H1 (cell line): Measurements from ENCODE around the gene HS3ST5. TPM values are rescaled to one million over a fixed set of nuclear protein-coding genes. Genes with fewer than 3 reads are reported as not detected.

Experiments used
- CTCF ChIA-PET: fragments of 300-600 bp; sonication (Branson Sonifier 250); formaldehyde crosslinking; loops from one replicate; lab custom pipeline; 2021; ENCODE audit not compliant: partially characterized antibody; lab: Charles Lee
- POLR2A ChIA-PET: fragments of 300-600 bp; sonication (Branson Sonifier 250); formaldehyde crosslinking; loops from one replicate; lab custom pipeline; 2021; ENCODE audit warnings: inconsistent platforms; ENCODE audit not compliant: partially characterized antibody; lab: Charles Lee
- DNase-seq, 2 experiments: peaks; one replicate each; pipeline versions ENCODE4 v3.0.0 to v3.0.0-alpha.2; 2010 to 2022; ENCODE audit warnings: low spot score in 2 of 2, low read depth in 1 of 2, mixed read lengths in 1 of 2
- FAIRE-seq: peaks from 2 replicates; lab custom pipeline; 2011; peaks lifted over from hg19 to GRCh38; lab: Jason Lieb, UNC
- H2AFZ ChIP-seq: 2 replicates; pipeline ENCODE4 v1.8.1; 2012; ENCODE audit warnings: low read length, inconsistent platforms
- H2AK5ac ChIP-seq: 2 replicates; pipeline ENCODE4 v1.6.1; 2013; ENCODE audit warnings: low read depth, low read length
- H2BK120ac ChIP-seq: replicated peaks from 2 replicates; pipeline ENCODE3; 2013; ENCODE audit warnings: low read depth, low read length, inconsistent platforms
- H2BK12ac ChIP-seq: 2 replicates; pipeline ENCODE4 v1.6.1; 2013; ENCODE audit warnings: low read depth, low read length
- H2BK15ac ChIP-seq: 2 replicates; pipeline ENCODE4 v1.6.1; 2013; ENCODE audit warnings: low read length
- H2BK20ac ChIP-seq: 2 replicates; pipeline ENCODE4 v1.6.1; 2013; ENCODE audit warnings: low read length
- H2BK5ac ChIP-seq: 2 replicates; pipeline ENCODE4 v1.6.1; 2013; ENCODE audit warnings: low read depth, low read length
- H3K14ac ChIP-seq: 2 replicates; pipeline ENCODE4 v1.6.1; 2013; ENCODE audit warnings: inconsistent platforms; ENCODE audit not compliant: insufficient read length
- H3K18ac ChIP-seq: 2 replicates; pipeline ENCODE4 v1.6.1; 2013; ENCODE audit warnings: low read length; ENCODE audit errors: extremely low read depth
- H3K23ac ChIP-seq: 2 replicates; pipeline ENCODE4 v1.6.1; 2013; ENCODE audit warnings: inconsistent platforms; ENCODE audit not compliant: insufficient read length
- H3K23me2 ChIP-seq: 2 replicates; pipeline ENCODE4 v1.6.1; 2013; ENCODE audit warnings: low read depth, low read length
- H3K27ac ChIP-seq: 2 replicates; pipeline ENCODE4 v1.6.1; 2011; ENCODE audit warnings: low read depth, low read length, inconsistent platforms
- H3K27me3 ChIP-seq, 4 experiments: replicated peaks in 1 of 4; 1 replicate in 1 of 4; 2 replicates in 3 of 4; pipeline versions ENCODE4 v1.6.1 to v1.8.1; 2011 to 2013; ENCODE audit warnings: low read length in 3 of 4, mild to moderate bottlenecking in 3 of 4, inconsistent platforms in 2 of 4, mixed read lengths in 2 of 4, moderate library complexity in 1 of 4; ENCODE audit not compliant: control insufficient read depth in 3 of 4, insufficient read depth in 3 of 4; ENCODE audit errors: extremely low read depth in 1 of 4
- H3K36me3 ChIP-seq, 4 experiments: 2 replicates each; pipeline versions ENCODE4 v1.6.1 to v1.8.1; 2011 to 2013; ENCODE audit warnings: mild to moderate bottlenecking in 4 of 4, low read length in 3 of 4, moderate library complexity in 2 of 4, control low read depth in 1 of 4, inconsistent platforms in 1 of 4; ENCODE audit not compliant: insufficient read depth in 4 of 4, control insufficient read depth in 2 of 4
- H3K4ac ChIP-seq: replicated peaks from 2 replicates; pipeline ENCODE3; 2013; ENCODE audit warnings: low read length, low read depth, mixed read lengths, inconsistent platforms; ENCODE audit not compliant: insufficient read length
- H3K4me1 ChIP-seq, 4 experiments: replicated peaks in 1 of 4; 1 replicate in 1 of 4; 2 replicates in 3 of 4; pipeline versions ENCODE4 v1.6.1 to v1.8.1; 2011 to 2013; ENCODE audit warnings: low read length in 3 of 4, inconsistent platforms in 2 of 4, mixed read lengths in 1 of 4; ENCODE audit not compliant: insufficient read depth in 4 of 4, control insufficient read depth in 3 of 4
- H3K4me2 ChIP-seq, 2 experiments: 2 replicates each; pipeline versions ENCODE4 v1.6.1 to v1.8.1; 2011 to 2013; ENCODE audit warnings: low read depth in 2 of 2, low read length in 2 of 2, control low read depth in 1 of 2, inconsistent platforms in 1 of 2, mild to moderate bottlenecking in 1 of 2; ENCODE audit not compliant: insufficient read depth in 1 of 2
- H3K4me3 ChIP-seq, 4 experiments: fragments of 200-600, 300-600 bp in 1 of 4; sonication (generic), shearing (Covaris generic), sonication (Bioruptor Twin) in 1 of 4; 2 replicates each; pipeline versions ENCODE4 v1.5.1 to v1.8.1; 2011 to 2016; ENCODE audit warnings: low read length in 4 of 4, low read depth in 3 of 4, control low read depth in 2 of 4, inconsistent platforms in 2 of 4, mild to moderate bottlenecking in 2 of 4, mixed read lengths in 1 of 4, moderate library complexity in 1 of 4; ENCODE audit not compliant: insufficient read depth in 2 of 4; ENCODE audit errors: extremely low read depth in 1 of 4
- H3K56ac ChIP-seq: replicated peaks from 2 replicates; pipeline ENCODE3; 2013; ENCODE audit warnings: low read depth, mild to moderate bottlenecking, mixed read lengths, low read length, inconsistent platforms; ENCODE audit not compliant: insufficient read length
- H3K79me1 ChIP-seq: 2 replicates; pipeline ENCODE4 v1.6.1; 2013; ENCODE audit warnings: low read depth, low read length, control low read depth
- H3K79me2 ChIP-seq, 2 experiments: 2 replicates each; pipeline versions ENCODE4 v1.6.1 to v1.8.1; 2012 to 2013; ENCODE audit warnings: low read length in 2 of 2, mild to moderate bottlenecking in 2 of 2, inconsistent platforms in 1 of 2; ENCODE audit not compliant: insufficient read depth in 2 of 2, control insufficient read depth in 1 of 2
- H3K9ac ChIP-seq, 4 experiments: replicated peaks in 1 of 4; 1 replicate in 1 of 4; 2 replicates in 3 of 4; pipeline versions ENCODE4 v1.6.1 to v1.8.1; 2011 to 2013; ENCODE audit warnings: low read depth in 3 of 4, low read length in 3 of 4, control low read depth in 2 of 4, mild to moderate bottlenecking in 2 of 4, moderate library complexity in 2 of 4, inconsistent platforms in 1 of 4; ENCODE audit errors: extremely low read depth in 1 of 4
- H3K9me3 ChIP-seq, 2 experiments: 2 replicates each; pipeline versions ENCODE4 v1.6.1 to v1.8.1; 2012 to 2013; ENCODE audit warnings: mild to moderate bottlenecking in 2 of 2, moderate library complexity in 2 of 2, control low read depth in 1 of 2, inconsistent platforms in 1 of 2, low read depth in 1 of 2, low read length in 1 of 2, mixed read lengths in 1 of 2; ENCODE audit not compliant: insufficient read depth in 2 of 2
- H4K20me1 ChIP-seq, 2 experiments: replicated peaks in 1 of 2; 2 replicates each; pipeline versions ENCODE3 to v1.8.1; 2011 to 2013; ENCODE audit warnings: inconsistent platforms in 2 of 2, low read length in 2 of 2, mild to moderate bottlenecking in 1 of 2; ENCODE audit not compliant: insufficient read depth in 2 of 2, control insufficient read depth in 1 of 2
- H4K5ac ChIP-seq: 2 replicates; pipeline ENCODE4 v1.6.1; 2013; ENCODE audit warnings: low read length, low read depth, mixed read lengths, inconsistent platforms; ENCODE audit not compliant: insufficient read length
- H4K8ac ChIP-seq: 2 replicates; pipeline ENCODE4 v1.8.0; 2013; ENCODE audit warnings: mild to moderate bottlenecking, moderate library complexity, low read length, inconsistent platforms; ENCODE audit not compliant: insufficient read depth; ENCODE audit errors: extremely low read depth
- H4K91ac ChIP-seq: replicated peaks from 2 replicates; pipeline ENCODE3; 2013; ENCODE audit warnings: low read length, mixed read lengths, inconsistent platforms; ENCODE audit not compliant: insufficient read length
- FOSL1 ChIP-seq: IDR thresholded peaks from 2 replicates; pipeline ENCODE4 v1.6.1; 2011; ENCODE audit warnings: mild to moderate bottlenecking, low read depth, low read length, moderate library complexity; ENCODE audit not compliant: insufficient read depth
- TAF7 ChIP-seq: optimal IDR thresholded peaks from 2 replicates; pipeline ENCODE3; 2011; ENCODE audit warnings: low read depth, mild to moderate bottlenecking, inconsistent platforms, low read length, moderate library complexity, borderline replicate concordance
- ZNF274 ChIP-seq: IDR thresholded peaks from 2 replicates; pipeline ENCODE4 v1.7.0; 2012; ENCODE audit warnings: low read length, borderline replicate concordance; ENCODE audit errors: extremely low read depth
- WGBS, 2 experiments: shearing (Covaris generic) in 1 of 2; methylation state at CpG; one replicate each; pipeline versions ENCODE4 v1.1.6 to v1.1.7; 2013 to 2015; ENCODE audit warnings: low lambda C conversion rate in 2 of 2, mixed read lengths in 2 of 2, inconsistent platforms in 1 of 2, low coverage in 1 of 2, missing lambda C conversion rate in 1 of 2; ENCODE audit not compliant: insufficient replicate concordance in 2 of 2, insufficient coverage in 1 of 2, insufficient read length in 1 of 2; ENCODE audit errors: extremely low coverage in 1 of 2, missing lambda C conversion rate in 1 of 2; 5-methylcytosine and 5-hydroxymethylcytosine counted together
- polyA plus RNA-seq, 7 experiments: library from polyadenylated mRNA; depleted of rRNA in 3 of 7; stranded (reverse) in 5 of 7; unstranded in 2 of 7; fragments of >200 nt in 5 of 7; fragments of 200-250 nt in 2 of 7; gene quantifications; 1 replicate in 5 of 7; 2 replicates in 1 of 7; 4 replicates in 1 of 7; pipeline versions ENCODE4 v1.2.1 to v1.2.3, GENCODE V29; 2011 to 2013; ENCODE audit warnings: missing spikeins in 2 of 7, mixed read lengths in 2 of 7
- total RNA-seq: library from RNA; stranded (reverse); fragmentation: NEBNext Ultra II Directional; extraction: Animal tissue kit (Norgen Biotek cat#: 25700); gene quantifications from 2 replicates; pipeline ENCODE4 v1.2.1, GENCODE V29; 2021

Gene HS3ST5
- total and polyA plus RNA-seq, 2 of the 8 experiments (the other 6 are each of a cell fraction or from before 2014, with no cell fraction given) = 1.2 to 9.9 TPM

DNA sequence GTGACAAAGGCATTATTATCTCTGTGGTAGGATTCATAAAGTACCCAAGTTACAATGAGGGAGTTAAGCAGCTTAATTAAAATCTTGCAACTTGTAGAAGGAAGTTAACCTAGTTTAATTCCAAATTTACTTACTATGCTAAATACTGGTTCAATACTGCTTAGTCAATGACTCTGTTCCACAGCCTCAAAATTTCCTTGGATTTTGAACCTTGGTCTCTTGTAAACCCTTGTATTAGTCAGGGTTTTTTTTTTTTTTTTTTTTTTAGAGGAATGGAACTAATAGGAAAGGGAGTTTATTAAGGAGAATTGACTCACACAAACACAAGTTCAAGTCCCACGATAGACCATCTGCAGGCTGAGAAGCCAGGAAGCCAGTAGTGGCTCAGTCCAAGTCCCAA lies 163.4 kb downstream of the HS3ST5 start:
- H3K79me2 ChIP-seq = no peaks in the 10 kb centered on the region
- no peaks in the 10 kb centered on the region for H3K79me1 ChIP-seq
- H3K4me1 ChIP-seq = peaks cover 0 to 9% (median 6%) of the 10 kb centered on the region in 4 experiments; a peak in 5 of 7 replicates
- no peak overlapping the region for H2BK20ac ChIP-seq
- no peak overlapping the region for H3K4me2 ChIP-seq
- ChIA-PET CTCF (interaction anchor here (0.6 to 1.2 kb wide), 6 partner anchors 14 to 1542 kb away, joined by 3 to 6 read pairs (median 3); no protein-coding TSS in a partner anchor), POLR2A (no interaction called here)
- no peak overlapping the region for H4K5ac ChIP-seq
- no peak overlapping the region for H2BK15ac ChIP-seq
- no peak overlapping the region for H3K23ac ChIP-seq
- H3K27ac ChIP-seq = no peak overlapping the region
- no peak overlapping the region for H2AFZ ChIP-seq
- H3K27me3 ChIP-seq = no peaks in the 10 kb centered on the region
- H3K9me3 ChIP-seq = no peaks in the 10 kb centered on the region
- H2BK120ac ChIP-seq = no peak overlapping the region
- 92% methylated on average over 1 of the region's 1 CpG; no CpG with 5 or more reads in 1 of the 2 experiments for WGBS, 2 experiments
- H3K4ac ChIP-seq = no peak overlapping the region
- no peak overlapping the region for H3K18ac ChIP-seq
- no peaks in the 10 kb centered on the region for H4K20me1 ChIP-seq
- H2AK5ac ChIP-seq = no peak overlapping the region
- H3K56ac ChIP-seq = no peak overlapping the region
- H3K4me3 ChIP-seq = no peak overlapping the region
- no peak for FAIRE-seq
- no peaks in the 10 kb centered on the region for H3K36me3 ChIP-seq
- DNase-seq = no peak
- no peak overlapping the region for H2BK12ac ChIP-seq
- no peak overlapping the region for H3K9ac ChIP-seq
- no peak overlapping the region for H4K91ac ChIP-seq
- no peaks in the 10 kb centered on the region for H3K23me2 ChIP-seq
- no peak overlapping the region for H2BK5ac ChIP-seq
- no peak overlapping the region for H3K14ac ChIP-seq
- no peak overlapping the region for H4K8ac ChIP-seq
- TF ChIP-seq FOSL1 (no peak), TAF7 (no peak), ZNF274 (no peak)
